DOHH2 (cell line): ENCODE data around the gene EHBP1L1.

ENCODE experiments used
- H3F3A ChIP-seq: fragments of 200-600 bp; sonication (generic), shearing (Covaris generic); 2 replicates; pipeline ENCODE4 v1.6.0; 2016; ENCODE audit warnings: antibody characterized with exemption, mild to moderate bottlenecking; ENCODE audit not compliant: control insufficient read depth, insufficient read depth
- H3K27ac ChIP-seq: fragments of 200-600 bp; sonication (generic); 2 replicates; pipeline ENCODE4 v1.5.1; 2014; ENCODE audit warnings: low read depth, mild to moderate bottlenecking, low read length, moderate library complexity
- H3K27me3 ChIP-seq: fragments of 200-600 bp; sonication (generic); 2 replicates; pipeline ENCODE4 v1.6.1; 2014; ENCODE audit warnings: mild to moderate bottlenecking, low read length, mixed read lengths; ENCODE audit not compliant: control insufficient read depth
- H3K36me3 ChIP-seq: fragments of 200-600 bp; sonication (generic); 2 replicates; pipeline ENCODE4 v1.6.1; 2014; ENCODE audit warnings: mild to moderate bottlenecking, low read length, moderate library complexity, mixed read lengths; ENCODE audit not compliant: control insufficient read depth
- H3K4me1 ChIP-seq: fragments of 200-600 bp; sonication (generic); 2 replicates; pipeline ENCODE4 v1.6.1; 2014; ENCODE audit warnings: mild to moderate bottlenecking, low read length, mixed read lengths; ENCODE audit not compliant: control insufficient read depth
- H3K4me2 ChIP-seq: fragments of 200-600 bp; sonication (generic); 2 replicates; pipeline ENCODE4 v1.6.0; 2014; ENCODE audit warnings: mild to moderate bottlenecking, low read length, moderate library complexity
- H3K4me3 ChIP-seq: fragments of 200-600 bp; sonication (generic); 2 replicates; pipeline ENCODE4 v1.5.1; 2014; ENCODE audit warnings: mild to moderate bottlenecking, low read length, mixed read lengths
- H3K79me2 ChIP-seq: fragments of 200-600 bp; sonication (generic); 2 replicates; pipeline ENCODE4 v1.6.1; 2014; ENCODE audit warnings: mild to moderate bottlenecking, low read length, mixed read lengths; ENCODE audit not compliant: control insufficient read depth
- H3K9me2 ChIP-seq: fragments of 200-600 bp; sonication (generic); replicated peaks from 2 replicates; pipeline ENCODE4 v1.6.1; 2014; ENCODE audit warnings: mild to moderate bottlenecking, low read length, mixed read lengths; ENCODE audit not compliant: control insufficient read depth
- H3K9me3 ChIP-seq: fragments of 200-600 bp; sonication (generic); 2 replicates; pipeline ENCODE4 v1.6.1; 2014; ENCODE audit warnings: antibody characterized with exemption, low read length, mixed read lengths; ENCODE audit not compliant: control insufficient read depth, insufficient read depth
- H4K20me1 ChIP-seq: fragments of 200-600 bp; sonication (generic); 2 replicates; pipeline ENCODE4 v1.6.0; 2014; ENCODE audit warnings: low read depth, mild to moderate bottlenecking, antibody characterized with exemption, low read length, moderate library complexity; ENCODE audit not compliant: control insufficient read depth, insufficient read depth
- EZH2phosphoT487 ChIP-seq: fragments of 200-600 bp; sonication (generic); IDR thresholded peaks from 2 replicates; pipeline ENCODE4 v1.6.1; 2017; ENCODE audit warnings: borderline replicate concordance, mild to moderate bottlenecking, antibody characterized with exemption, low read length, moderate library complexity, mixed read lengths
- TF ChIP-seq, protein P1 (sequence below): fragments of 200-600 bp; sonication (generic); IDR thresholded peaks from one replicate; pipeline ENCODE4 v1.5.1; 2014; ENCODE audit warnings: antibody characterized with exemption, mild to moderate bottlenecking, low read depth, low read length; ENCODE audit not compliant: poor library complexity, severe bottlenecking

Gene EHBP1L1

GRCh38 chr11:65535102-65535501 lies 40.8 kb upstream of the EHBP1L1 start:
- no peaks in the 10 kb centered on the region for H3K27me3 ChIP-seq
- no peaks in the 10 kb centered on the region for H3K9me2 ChIP-seq
- peaks cover 6% of the 10 kb centered on the region; the same call in 1 of the 2 replicates for H3K4me1 ChIP-seq
- peaks cover 33% of the 10 kb centered on the region for H3K36me3 ChIP-seq
- H3K9me3 ChIP-seq = no peaks in the 10 kb centered on the region
- no peaks in the 10 kb centered on the region; the same call in 1 of the 2 replicates for H3F3A ChIP-seq
- TF ChIP-seq EZH2phosphoT487 = no peak
- TF ChIP-seq, protein P1, sequence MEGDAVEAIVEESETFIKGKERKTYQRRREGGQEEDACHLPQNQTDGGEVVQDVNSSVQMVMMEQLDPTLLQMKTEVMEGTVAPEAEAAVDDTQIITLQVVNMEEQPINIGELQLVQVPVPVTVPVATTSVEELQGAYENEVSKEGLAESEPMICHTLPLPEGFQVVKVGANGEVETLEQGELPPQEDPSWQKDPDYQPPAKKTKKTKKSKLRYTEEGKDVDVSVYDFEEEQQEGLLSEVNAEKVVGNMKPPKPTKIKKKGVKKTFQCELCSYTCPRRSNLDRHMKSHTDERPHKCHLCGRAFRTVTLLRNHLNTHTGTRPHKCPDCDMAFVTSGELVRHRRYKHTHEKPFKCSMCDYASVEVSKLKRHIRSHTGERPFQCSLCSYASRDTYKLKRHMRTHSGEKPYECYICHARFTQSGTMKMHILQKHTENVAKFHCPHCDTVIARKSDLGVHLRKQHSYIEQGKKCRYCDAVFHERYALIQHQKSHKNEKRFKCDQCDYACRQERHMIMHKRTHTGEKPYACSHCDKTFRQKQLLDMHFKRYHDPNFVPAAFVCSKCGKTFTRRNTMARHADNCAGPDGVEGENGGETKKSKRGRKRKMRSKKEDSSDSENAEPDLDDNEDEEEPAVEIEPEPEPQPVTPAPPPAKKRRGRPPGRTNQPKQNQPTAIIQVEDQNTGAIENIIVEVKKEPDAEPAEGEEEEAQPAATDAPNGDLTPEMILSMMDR = no peak
- H3K27ac ChIP-seq = no peak overlapping the region
- no peaks in the 10 kb centered on the region for H3K79me2 ChIP-seq
- no peak overlapping the region for H3K4me2 ChIP-seq
- no peak overlapping the region for H3K4me3 ChIP-seq
- H4K20me1 ChIP-seq = no peaks in the 10 kb centered on the region

GRCh38 chr11:65536412-65537295 lies 39.2 kb upstream of the EHBP1L1 start:
- no peaks in the 10 kb centered on the region for H3K9me2 ChIP-seq
- H3K4me1 ChIP-seq = peaks cover 15% of the 10 kb centered on the region
- TF ChIP-seq, protein P1 = no peak
- TF ChIP-seq EZH2phosphoT487 = no peak
- H3K4me2 ChIP-seq = no peak overlapping the region
- H3K27ac ChIP-seq = no peak overlapping the region
- no peaks in the 10 kb centered on the region for H3K9me3 ChIP-seq
- no peaks in the 10 kb centered on the region for H4K20me1 ChIP-seq
- H3K36me3 ChIP-seq = peaks cover 17% of the 10 kb centered on the region
- H3K79me2 ChIP-seq = no peaks in the 10 kb centered on the region
- no peaks in the 10 kb centered on the region for H3K27me3 ChIP-seq
- no peak overlapping the region for H3K4me3 ChIP-seq
- no peaks in the 10 kb centered on the region; the same call in 1 of the 2 replicates for H3F3A ChIP-seq

GRCh38 chr11:65537296-65537597 lies 38.6 kb upstream of the EHBP1L1 start:
- TF ChIP-seq EZH2phosphoT487 = no peak
- TF ChIP-seq, protein P1 = no peak
- no peak overlapping the region for H3K4me2 ChIP-seq
- H3K4me3 ChIP-seq = no peak overlapping the region
- peaks cover 14% of the 10 kb centered on the region for H3K36me3 ChIP-seq
- no peaks in the 10 kb centered on the region; the same call in 1 of the 2 replicates for H3F3A ChIP-seq
- H4K20me1 ChIP-seq = no peaks in the 10 kb centered on the region
- H3K27me3 ChIP-seq = no peaks in the 10 kb centered on the region
- no peaks in the 10 kb centered on the region for H3K9me3 ChIP-seq
- peaks cover 17% of the 10 kb centered on the region for H3K4me1 ChIP-seq
- H3K79me2 ChIP-seq = no peaks in the 10 kb centered on the region
- no peak overlapping the region for H3K27ac ChIP-seq
- H3K9me2 ChIP-seq = no peaks in the 10 kb centered on the region
